Measurements from ENCODE around the gene VAV3.

Gene VAV3

DNA sequence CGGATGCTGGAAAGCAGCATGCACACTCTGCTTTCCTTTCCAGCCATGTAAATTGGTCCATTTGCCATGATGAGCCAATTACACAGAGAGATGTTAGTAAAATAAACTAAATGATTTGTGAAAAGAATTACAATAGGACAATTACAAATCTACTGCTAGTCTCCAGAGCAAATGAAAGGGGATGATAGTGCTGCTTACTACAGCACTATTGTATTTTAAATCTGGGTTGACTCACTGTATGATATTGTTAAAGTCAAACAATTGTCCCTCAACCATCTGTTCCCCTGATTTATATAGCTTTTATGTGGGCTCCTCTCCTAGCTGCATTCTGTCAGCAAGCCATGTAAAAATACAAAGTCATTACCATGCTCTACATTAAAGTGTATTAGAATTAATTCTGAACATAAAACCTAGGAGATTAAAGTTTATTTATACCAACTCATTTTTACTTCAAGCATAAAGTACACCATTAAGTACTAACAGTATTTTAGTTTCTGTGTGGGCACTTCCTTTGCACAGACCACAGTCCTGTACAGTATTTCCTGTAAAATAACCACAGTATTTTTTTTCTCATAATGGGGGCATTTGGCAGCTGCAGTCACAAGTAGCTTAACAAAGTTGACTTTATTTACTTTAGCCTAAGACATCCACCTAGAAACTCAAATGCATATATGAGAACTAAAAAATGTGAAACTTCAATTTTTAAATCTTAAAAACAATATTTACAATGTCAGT is 135.8 kb downstream of the VAV3 start:
- peak; percentile 75 for DNase-seq

DNA sequence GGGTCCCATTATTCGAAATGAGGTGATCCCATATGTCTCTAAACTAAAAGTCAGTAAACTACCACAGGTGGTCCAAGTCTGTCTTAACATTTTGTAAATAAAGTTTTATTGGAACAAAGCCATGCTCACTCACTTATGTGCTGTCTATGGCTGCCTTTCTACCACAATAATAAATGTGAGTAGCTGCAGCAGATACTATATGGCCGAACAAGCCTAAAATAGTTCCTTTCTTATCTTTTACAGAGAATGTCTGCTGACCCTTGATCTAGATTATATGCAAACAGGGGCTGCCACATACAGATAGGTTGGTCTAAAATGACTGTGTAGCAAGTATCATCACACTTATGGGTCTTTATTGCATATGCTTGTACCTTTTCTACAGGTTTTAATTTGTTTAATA is 140.0 kb downstream of the VAV3 start:
- DNase-seq: no peak

DNA sequence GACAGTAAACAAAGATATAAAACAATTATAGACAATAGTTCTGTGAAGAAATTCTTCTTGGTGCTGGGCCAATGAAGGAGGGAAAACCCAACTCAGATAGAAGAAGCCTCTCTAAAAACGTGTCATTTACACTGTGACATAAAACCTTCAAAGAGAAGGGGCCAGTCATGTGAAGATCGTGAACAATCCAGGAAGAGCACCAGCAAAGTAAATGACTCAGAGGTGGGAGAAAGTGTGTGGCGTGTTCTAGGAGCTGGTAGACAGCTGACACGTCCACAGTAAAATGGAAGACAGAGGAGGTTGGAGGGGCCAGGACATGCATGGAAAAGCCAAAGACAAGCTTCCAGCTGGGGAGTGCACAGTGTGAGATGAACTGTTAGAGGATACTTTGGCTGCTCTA is 143.6 kb downstream of the VAV3 start:
- DNase-seq: no peak

DNA sequence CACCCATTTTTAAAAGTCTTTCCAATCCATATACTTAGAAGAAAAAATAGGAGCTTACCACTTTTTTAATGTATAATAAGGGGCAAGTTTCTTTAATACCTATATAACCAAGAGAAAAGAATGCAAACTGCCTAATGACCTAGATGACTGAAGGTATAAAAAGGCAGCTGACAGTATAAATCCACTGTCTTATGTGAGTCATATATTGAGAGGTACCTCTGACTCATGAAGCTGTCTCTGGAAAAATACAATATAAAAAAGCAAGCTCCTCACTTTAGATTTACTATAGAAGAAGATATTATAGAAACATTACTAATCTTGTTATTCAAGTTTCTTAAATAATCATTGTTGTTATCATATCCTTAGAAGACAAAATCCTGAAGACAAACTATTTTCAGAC is 144.2 kb downstream of the VAV3 start:
- no peak for DNase-seq

DNA sequence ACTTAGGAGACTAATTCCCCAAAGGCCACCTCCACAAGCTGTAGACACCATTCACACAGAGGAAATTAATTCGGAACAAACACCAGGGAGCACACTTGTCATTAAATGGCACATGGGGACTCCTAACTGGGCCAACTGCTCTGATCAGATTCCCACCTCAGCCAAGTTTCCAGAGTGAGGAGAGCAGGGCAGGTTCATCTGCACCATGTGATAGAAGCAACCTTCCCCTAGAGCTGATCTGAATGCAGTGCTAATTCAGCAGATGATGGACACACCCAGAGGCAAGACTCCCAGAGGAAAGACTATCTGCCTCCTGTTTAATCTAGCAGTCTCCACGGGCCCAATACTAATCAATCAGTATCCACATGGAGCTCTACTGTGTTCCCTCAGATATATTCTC is 147.0 kb downstream of the VAV3 start:
- no peak for DNase-seq

DNA sequence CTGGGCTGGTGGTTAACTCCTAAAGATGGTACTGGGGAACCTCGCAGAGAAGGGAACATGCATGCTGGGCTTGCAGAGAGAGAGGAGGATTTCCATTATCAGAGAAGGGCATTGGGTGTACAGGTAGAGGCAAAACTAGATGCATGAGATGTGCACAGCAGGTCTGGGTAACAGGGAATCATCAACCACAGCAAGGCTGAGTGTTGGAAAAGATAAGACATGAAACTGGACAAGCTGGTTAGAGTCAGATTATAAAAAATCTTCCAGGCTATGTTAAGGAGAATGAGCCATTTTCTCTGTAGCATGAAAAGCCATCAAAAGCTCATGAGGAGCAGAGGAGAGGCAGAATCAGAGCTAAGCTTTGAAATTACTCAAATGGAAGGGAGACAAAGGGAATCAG is 147.8 kb downstream of the VAV3 start:
- DNase-seq: no peak

DNA sequence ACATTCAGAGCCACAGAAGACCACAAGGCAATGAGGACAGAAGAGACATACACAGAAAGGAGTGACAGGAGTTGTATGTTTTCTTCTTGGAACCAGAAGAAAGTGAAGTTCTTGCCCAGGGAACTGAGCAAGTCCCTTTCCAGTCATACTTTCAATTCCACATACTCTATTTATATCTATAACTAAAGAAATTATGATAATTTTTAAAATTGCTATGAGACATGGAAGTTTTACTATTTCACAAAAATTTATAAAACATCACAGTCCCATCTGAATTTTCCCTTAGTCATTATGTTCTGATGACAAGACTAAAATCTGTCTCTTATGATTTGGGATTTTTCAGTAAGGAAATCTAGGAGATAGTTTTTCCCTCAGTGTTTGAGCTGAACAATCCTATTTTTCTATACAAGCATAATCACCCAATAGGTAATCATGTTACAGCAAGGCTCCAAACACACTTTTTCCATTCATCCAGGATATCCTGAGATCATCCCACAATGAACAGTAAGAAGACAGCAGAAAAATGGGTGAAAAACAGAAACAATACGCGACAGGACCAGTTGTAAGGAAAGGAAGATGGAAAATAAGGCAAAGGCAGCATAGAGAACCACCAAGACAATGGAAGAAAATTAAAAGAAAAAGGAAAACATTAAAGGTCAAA is 154.6 kb downstream of the VAV3 start:
- DNase-seq: peak; percentile 43

DNA sequence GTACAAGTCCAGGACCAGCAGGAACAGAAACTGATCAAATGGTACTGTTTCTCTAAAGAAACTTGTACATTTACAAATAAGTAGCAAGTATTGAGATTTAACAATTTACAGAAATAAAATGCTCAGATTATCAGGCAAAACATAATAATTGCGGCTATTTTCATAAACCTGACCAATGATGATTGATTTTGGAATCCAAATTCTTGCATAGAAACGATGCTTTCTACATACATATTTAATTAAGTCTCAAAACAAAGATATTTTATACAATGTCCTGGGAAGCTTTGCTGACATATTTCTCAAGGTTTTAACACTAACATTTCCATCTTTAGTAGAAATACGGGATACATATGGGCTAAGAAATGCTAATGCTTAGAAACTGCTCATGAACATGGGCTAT is 157.1 kb downstream of the VAV3 start:
- DNase-seq: no peak

DNA sequence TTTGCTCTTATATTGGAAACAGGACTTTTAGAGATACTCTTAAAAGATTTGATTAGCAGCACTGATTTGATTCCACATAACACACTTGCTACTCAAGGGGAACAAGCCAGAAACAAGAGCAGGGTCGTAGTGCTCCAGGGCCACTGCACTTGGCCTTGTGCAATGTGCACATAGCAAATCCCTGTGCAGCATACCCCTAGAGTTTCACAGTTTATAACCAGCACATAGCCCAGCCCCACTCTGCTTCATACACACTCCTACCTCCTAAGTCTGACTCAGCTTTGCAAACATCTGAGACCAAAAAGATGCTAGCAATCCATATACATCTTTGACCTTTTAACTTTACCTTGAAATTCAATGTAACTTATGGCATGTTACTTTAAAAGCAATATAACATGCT is 157.6 kb downstream of the VAV3 start:
- DNase-seq: peak; percentile 29

DNA sequence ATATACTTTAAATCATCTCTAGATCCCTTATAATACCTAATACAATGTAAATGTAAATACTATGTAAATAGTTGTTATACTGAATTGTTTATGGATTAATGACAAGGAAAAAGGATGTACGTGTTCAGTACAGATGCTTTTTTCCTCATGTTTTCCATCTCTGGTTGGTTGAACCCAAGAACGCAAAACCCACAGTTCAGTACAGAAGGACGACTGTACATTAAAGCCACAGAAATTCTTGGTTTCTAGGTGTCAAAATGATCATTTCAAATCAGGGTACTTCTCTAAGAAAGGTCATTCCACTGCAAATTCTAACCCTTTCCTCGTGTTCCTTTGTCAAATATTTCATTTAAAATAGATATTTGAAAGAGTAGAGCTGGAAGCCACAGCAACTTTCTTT is 158.1 kb downstream of the VAV3 start:
- DNase-seq: no peak

DNA sequence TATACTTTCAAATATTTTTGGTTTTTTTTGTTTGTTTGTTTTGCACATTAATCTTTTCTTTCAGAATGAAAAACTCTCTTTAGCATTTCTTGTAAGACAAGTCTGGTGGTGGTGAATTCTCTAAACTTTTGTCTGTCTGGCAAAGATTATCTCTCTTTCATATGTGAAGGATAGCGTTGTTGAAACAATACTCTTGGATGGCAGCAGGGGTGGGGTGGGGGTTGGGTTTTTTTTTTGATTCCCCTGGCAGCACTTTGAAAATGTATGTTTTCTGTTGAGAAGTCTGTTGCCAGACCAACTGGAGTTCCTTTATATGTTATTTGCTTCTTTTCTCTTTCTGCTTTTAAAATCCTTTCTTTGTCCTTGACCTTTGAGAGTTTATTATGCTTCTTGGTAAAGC is 160.2 kb downstream of the VAV3 start:
- no peak for DNase-seq

DNA sequence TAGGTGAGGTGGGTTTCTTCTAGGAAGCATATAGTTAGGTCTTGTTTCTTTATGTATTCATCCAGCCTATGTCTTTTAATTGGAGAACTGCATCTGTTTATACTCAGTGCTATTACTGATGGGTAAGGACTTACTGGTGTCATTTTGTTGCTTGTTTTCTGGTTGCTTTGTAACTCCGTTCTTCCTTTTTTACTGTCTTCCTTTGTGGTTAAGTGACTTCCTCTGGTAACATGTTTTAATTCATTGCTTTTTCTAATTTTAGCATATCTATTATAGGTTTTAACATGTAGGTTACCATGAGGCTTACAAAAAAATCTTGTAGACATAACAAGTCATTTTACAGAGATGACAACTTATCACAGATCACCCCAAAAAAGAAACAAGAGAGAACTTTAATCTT is 160.8 kb downstream of the VAV3 start:
- peak; percentile 85 for DNase-seq

DNA sequence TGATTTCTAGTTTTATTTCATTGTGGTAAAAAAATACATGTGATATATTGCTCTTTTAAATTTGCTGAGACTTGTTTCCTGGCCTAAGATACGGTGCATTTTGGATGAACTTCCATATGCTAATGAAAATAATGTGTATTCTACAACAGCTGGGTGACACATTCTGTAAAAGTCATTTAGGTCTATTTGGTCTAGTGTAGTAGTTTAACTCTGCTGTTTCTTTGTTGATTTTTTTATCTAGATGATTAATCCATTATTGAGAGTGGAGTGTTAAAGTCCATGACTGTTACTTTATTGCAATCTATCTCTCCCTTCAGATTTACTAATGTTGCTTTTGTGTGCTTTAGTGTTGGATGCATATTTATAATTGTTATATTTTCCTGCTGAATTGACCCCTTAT is 161.4 kb downstream of the VAV3 start:
- DNase-seq: no peak

DNA sequence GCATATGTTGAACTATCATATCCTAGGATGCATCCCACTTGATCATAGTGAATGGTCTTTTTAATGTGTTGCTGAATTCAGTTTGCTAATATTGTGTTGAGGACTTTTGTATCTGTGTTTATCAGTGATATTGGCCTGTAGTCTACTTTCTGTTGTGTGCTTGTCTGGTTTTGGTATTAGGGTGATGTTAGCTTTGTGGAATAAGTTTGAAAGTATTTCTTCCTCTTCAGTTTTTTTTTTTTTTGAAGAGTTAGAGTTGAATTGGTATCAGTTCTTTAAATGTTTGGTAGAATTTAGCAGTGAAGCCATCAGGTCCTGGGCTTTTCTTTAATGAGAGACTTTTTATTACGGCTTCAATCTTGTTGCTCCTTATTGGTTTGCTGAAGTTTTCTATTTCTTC is 162.3 kb downstream of the VAV3 start:
- DNase-seq: peak; percentile 56

DNA sequence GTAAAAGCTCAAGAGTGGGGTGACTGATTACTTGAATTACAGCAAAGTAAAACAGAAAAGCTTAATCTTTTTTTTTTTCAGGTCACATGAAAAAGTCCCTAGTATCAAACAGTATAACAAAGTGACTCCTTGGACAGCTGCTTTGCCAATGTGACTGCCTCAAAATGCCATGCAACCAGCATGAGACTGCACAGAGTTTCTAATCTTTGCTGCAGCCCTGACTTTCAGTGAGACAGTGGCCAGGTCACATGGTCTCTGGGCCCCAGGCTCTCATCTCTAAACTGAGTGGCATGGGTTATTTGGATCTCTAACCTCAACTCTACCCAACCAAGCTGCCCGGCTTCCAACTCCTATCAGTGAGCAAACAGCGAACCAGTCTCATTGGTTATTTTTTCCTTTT is 169.0 kb downstream of the VAV3 start:
- no peak for DNase-seq

DNA sequence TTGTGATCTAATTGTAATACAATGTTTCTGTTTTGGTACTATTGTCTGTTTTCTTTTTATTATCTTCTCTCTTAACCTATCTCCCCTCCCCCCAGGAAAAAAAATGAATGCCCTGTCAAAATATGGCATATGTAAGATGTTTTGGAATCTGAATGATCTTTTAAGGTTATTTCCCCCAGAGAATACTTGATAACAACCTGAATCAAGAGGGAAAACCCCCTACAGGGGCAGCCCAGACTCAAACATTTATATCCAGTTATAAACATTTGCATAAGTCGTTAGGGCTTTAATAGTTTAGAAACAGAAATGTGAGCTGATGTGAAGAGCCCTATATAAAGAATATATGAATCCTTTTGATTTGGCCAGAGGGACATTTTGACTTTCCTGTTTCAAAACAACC is 169.5 kb downstream of the VAV3 start:
- DNase-seq: no peak

DNA sequence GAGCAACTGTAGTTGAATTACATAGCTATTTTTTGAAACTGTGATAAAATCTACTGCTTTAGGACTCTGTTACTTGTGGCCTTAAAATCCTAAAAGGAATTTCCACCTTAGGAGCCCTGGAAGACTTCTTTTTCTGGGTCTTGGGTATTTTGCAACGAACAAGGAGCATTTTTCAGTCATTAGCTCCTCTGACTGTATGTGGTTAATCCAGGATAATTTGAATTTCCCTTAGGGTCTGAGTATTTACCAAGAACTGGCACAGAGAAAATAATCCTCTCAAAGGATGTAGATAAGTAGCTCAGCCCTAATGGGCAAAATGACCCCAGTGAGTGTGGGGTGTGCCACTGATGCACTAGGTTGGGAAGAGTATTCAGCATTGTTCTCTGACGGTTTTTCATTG is 170.4 kb downstream of the VAV3 start:
- no peak for DNase-seq

DNA sequence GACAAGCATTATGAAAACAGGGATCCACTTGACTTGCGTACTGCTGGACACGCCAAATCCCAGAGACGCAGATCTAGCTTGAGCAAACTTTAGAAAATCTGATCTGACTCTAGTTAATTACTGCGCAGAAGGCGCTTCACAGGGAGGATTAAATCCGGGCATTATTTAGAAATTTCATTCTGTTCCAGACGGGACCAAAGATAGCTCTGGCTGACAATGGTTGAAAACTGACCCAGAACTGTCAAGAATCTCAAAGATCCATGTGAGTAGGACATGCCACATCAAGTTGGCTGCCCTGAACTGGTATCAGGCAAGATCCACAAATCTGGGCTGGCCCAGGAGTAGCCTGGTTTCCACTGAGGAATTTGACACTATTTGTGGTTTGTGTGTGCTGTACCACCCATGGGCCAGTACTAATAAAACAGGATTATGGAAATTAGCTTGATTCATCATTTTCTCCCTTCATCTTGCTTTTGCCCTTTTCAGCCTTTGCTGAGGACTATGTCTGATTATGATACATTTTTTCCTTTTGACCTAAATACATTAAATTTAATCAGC is 171.0 kb downstream of the VAV3 start:
- DNase-seq: no peak

DNA sequence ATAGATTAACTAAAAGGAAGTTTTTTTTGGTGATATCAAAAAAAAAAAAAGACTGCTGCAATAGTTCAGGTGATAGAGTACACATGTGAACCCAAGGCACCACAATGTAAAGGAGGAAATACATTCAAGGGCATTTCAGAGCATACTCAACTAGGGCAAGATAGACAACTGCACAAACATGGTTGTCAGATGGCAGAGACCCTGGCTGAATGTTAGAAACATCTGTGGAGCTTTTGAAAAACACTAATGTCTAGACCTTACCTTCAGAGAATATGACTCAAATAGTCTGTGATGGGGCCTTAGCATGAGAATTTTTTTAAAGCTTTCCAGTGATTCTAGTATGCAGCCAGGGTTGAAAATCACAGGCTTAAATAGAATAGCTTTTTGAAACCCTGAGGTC is 173.6 kb downstream of the VAV3 start:
- DNase-seq: no peak

DNA sequence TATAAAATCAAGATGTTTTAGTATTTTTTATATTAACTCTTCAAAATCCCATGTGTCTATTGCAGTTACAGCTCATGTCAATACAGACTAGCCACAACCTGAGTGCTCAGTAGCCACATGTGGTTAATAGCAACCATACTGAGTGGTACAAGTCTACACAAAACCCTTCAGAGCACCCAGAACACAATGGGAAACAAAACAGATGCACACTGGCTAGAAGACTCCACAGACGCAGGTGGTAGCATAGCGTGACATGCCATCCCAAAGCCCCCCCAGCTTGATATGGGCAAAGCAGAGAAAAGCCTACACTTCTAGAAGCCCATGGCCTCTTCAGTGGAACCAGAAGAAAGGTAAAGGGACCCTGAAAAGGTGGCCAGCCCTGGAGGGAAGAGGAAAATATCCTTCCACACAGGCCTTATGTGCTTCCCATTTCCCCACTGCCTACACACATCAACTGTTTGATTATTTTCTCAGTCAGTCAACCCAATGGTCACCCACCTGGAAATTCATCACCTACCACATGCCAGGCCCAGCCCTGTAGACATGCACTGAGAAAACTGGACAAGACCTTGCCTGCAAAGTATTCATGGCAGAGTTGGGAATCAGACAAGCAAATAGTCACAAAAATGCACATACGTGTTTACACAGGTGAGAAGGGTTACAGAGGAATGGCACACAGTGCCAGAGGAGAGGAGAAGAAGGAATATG is 175.0 kb downstream of the VAV3 start:
- DNase-seq: no peak

DNA sequence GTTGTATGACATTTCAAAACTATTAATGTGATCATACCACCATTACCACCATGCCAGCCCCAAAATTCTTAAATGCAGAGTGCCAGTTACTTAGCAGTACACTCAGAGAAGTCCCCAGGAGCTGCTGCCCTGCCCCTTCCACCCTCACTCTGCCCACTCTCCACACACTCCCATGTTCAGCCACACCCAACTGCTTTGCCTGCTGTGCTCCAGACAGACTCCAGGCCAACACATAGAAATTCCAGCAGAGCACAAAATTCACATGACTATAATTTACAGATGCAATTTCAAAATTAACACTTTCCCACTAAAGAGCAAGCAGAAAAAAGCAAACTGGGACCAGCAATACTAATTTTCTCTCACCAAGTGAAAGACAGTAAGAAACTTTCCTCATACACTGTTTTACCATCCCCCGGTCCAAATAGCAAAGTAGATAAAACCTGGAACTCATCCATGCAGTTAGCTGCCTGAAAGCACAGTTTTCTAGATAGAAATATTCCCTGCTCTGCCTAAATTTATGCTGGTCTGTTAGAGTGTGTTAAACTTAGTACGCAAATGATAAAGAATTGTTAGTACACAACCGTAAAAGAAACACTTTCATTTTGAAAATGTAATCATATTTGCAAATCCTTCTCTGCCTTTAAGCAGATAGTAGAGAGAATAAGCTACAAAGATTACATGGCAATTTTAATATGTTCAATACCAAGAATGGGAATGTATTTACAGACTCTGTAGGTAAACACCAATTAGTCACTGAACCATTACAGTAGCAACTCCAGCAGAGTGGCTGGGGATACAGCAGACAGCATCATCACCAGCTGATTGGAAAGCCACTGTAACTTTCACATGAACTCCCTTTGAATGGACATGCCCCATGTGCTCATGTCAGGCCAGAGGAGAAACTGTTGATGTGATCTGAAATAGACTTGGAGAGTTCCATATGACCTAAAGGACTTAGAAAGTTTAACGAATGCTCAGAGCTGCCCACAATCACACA is 176.5 kb downstream of the VAV3 start:
- no peak for DNase-seq

DNA sequence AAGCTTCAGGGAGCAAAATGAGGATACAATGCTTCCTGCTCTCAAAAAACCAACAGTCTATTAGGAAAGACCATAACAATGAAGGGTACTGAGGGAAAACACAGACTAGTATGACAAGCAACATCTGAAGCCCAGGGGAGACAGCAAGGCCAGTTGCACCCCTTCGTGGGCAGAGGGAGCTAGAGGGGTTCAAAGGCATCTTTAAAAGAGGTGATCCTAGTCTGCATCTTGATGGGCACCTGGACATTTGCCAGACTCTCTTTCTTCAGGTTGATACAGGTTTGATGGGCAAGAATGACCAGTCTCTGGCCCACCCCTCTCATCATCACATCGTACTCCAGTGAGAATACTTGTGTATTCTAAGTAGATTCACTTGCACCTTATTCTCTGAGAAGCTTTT is 177.7 kb downstream of the VAV3 start:
- no peak for DNase-seq

All from MV-4-11 (cell line).